Measurements from ENCODE around the gene MAP6D1. TPM values are rescaled to one million over a fixed set of nuclear protein-coding genes. Genes with fewer than 3 reads are reported as not detected.
"Not testable (repeated sequence)": the region's sequence is repeated elsewhere in the genome, so short reads cannot be mapped to it uniquely, and the experiment has no call there.

The MAP6D1 gene
- total RNA-seq, 2 experiments from 2014 or later = 0.55 TPM; not detected in 1

DNA sequence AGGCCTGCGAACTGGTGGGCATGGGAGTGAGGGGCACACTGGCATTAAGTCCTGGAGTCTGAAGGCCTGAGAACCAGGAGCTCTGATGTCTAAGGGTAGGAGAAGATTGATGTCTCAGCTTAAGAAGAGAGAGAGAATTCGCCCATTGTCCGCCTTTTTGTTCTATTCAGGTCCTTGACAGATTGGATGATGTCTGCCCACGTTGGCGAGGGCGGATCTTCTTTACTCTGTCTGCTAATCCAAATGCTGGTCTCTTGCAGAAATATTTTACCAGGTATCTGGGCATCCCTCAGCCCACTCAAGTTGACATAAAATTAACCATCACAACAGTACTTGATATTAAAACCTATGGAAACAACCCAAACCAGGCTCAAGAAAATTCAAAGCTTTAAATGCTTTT lies 44.1 kb downstream of the MAP6D1 start:
- POLR2A ChIA-PET = no interaction called here
- no peaks in the 10 kb centered on the region for H3K27me3 Mint-ChIP-seq
- CTCF ChIA-PET = interaction anchor here (4.0 kb wide), 1 partner anchor 15 kb away, joined by 15 read pairs; no protein-coding TSS in a partner anchor
- peaks cover 71% of the 10 kb centered on the region for H3K36me3 Mint-ChIP-seq (ENCODE audit: low read depth)
- no peaks in the 10 kb centered on the region for H3K9me3 Mint-ChIP-seq
- peaks cover 3% of the 10 kb centered on the region for H3K4me1 Mint-ChIP-seq
- H3K4me3 Mint-ChIP-seq = no peak overlapping the region
- DNase-seq = no peak
- H3K27ac Mint-ChIP-seq = no peak overlapping the region

DNA sequence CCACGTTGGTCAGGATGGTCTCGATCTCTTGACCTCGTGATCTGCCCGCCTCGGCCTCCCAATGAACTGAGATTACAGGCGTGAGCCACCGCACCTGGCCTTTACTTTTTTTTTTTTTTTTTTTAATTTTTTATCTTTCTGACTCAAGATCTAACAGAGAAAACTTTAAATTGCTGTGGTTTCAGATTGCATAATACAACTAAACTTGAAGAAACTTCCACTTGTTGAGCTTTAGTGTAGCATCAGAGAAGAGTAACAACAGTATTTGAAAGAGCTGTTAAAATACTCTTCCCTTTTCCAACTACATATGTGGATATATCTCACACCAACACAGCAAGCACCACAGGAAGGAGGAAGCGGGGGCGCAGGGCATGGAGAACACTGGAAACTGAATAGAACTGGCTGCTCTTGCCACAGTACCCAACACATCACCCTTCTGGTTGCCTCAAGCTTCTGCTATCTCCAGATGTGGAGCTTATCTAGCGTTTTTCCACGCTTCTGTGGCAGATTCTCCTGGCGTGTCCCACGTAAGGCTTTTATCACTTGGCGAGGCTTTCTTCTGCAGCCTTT lies 45.4 kb downstream of the MAP6D1 start:
- peaks cover 75% of the 10 kb centered on the region for H3K36me3 Mint-ChIP-seq (ENCODE audit: low read depth)
- no peak for DNase-seq
- CTCF ChIA-PET = interaction anchor here (0.7 to 4.0 kb wide), 2 partner anchors 10 to 13 kb away, joined by 5 to 15 read pairs; no protein-coding TSS in a partner anchor
- no peak overlapping the region for H3K4me3 Mint-ChIP-seq
- H3K4me1 Mint-ChIP-seq = peaks cover 3% of the 10 kb centered on the region
- POLR2A ChIA-PET = interaction anchor here (0.5 kb wide), 1 partner anchor 12 kb away, joined by 3 read pairs; no protein-coding TSS in a partner anchor
- H3K9me3 Mint-ChIP-seq = no peaks in the 10 kb centered on the region
- H3K27ac Mint-ChIP-seq = no peak overlapping the region
- no peaks in the 10 kb centered on the region for H3K27me3 Mint-ChIP-seq

GRCh38 chr3:183777016-183777618 lies 48.3 kb downstream of the MAP6D1 start:
- Mint-ChIP-seq H3K27me3 (no peaks in the 10 kb centered on the region), H3K4me1 (no peaks in the 10 kb centered on the region), H3K27ac (no peak overlapping the region), H3K36me3 (ENCODE audit: low read depth) (peaks cover 71% of the 10 kb centered on the region), H3K4me3 (no peak overlapping the region), H3K9me3 (no peaks in the 10 kb centered on the region)
- ChIA-PET POLR2A (no interaction called here), CTCF (no interaction called here)
- no peak for DNase-seq

GRCh38 chr3:183776451-183776850 lies 48.9 kb downstream of the MAP6D1 start:
- H3K4me1 Mint-ChIP-seq, POLR2A ChIA-PET, H3K4me3 Mint-ChIP-seq, H3K9me3 Mint-ChIP-seq, H3K27me3 Mint-ChIP-seq, DNase-seq, H3K27ac Mint-ChIP-seq: not testable (repeated sequence)
- CTCF ChIA-PET = interaction anchor here (1.1 kb wide), 1 partner anchor 10 kb away, joined by 6 read pairs; no protein-coding TSS in a partner anchor
- H3K36me3 Mint-ChIP-seq (ENCODE audit: low read depth) = peaks cover 67% of the 10 kb centered on the region

DNA sequence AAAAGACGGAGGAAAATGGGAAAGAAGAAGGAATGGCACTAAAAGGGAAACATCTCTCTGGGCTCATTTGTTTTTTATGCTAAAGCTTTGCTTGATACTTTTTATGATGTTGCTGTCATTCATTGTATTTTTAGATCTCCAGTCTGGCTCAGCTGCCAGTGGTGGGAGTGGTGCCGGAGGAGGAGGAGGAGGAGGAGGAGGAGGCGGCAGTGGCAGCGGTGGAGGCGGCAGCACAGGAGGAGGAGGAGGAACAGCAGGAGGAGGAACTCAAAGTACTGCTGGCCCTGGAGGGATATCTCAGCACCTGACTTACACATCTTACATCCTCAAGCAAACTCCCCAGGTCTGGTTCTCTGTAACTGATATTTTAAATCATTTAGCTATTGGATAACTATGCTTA lies 49.6 kb downstream of the MAP6D1 start:
- ChIA-PET POLR2A (no interaction called here), CTCF (interaction anchor here (1.1 kb wide), 1 partner anchor 9 kb away, joined by 6 read pairs; no protein-coding TSS in a partner anchor)
- H3K9me3 Mint-ChIP-seq = no peaks in the 10 kb centered on the region
- H3K27ac Mint-ChIP-seq = no peak overlapping the region
- DNase-seq = no peak
- H3K4me1 Mint-ChIP-seq = no peaks in the 10 kb centered on the region
- no peak overlapping the region for H3K4me3 Mint-ChIP-seq
- peaks cover 67% of the 10 kb centered on the region for H3K36me3 Mint-ChIP-seq (ENCODE audit: low read depth)
- H3K27me3 Mint-ChIP-seq = no peaks in the 10 kb centered on the region

DNA sequence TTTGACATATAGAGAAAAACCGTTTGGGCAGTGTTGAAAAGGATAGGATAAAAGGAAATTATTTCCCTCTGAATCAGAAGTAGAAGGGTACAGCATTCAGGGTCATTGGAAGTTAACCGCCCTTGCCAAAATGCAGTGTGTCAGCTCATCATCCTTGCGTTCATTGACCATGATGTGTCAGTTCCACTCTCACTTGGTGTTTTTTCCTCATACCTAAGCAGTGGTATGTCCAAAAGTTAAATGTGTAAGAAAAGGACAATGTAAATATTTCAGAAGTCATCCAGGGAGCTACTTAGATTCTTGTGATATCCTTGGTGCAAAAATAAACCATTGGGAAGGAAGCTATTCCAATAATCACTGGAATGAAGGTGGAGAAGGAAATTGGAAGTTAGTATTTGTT lies 50.7 kb downstream of the MAP6D1 start:
- no peak overlapping the region for H3K4me3 Mint-ChIP-seq
- peaks cover 63% of the 10 kb centered on the region for H3K36me3 Mint-ChIP-seq (ENCODE audit: low read depth)
- no peaks in the 10 kb centered on the region for H3K4me1 Mint-ChIP-seq
- no peak overlapping the region for H3K27ac Mint-ChIP-seq
- ChIA-PET CTCF (no interaction called here), POLR2A (no interaction called here)
- H3K27me3 Mint-ChIP-seq = no peaks in the 10 kb centered on the region
- DNase-seq = no peak
- no peaks in the 10 kb centered on the region for H3K9me3 Mint-ChIP-seq

- Mint-ChIP-seq H3K36me3 (ENCODE audit: low read depth) (peaks cover 47% of the 10 kb centered on the region), H3K4me1 (peaks cover 20% of the 10 kb centered on the region), H3K27me3 (no peaks in the 10 kb centered on the region), H3K9me3 (no peaks in the 10 kb centered on the region), H3K4me3 (no peak overlapping the region), H3K27ac (no peak overlapping the region)
- no peak for DNase-seq
- ChIA-PET POLR2A (no interaction called here), CTCF (interaction anchor here (0.7 to 1.4 kb wide), 2 partner anchors 115 to 301 kb away, joined by 3 to 6 read pairs; partner anchors contain the start of gene PARL)
These were observed 55.9 kb downstream of the MAP6D1 start for GRCh38 chr3:183769453-183769852.

DNA sequence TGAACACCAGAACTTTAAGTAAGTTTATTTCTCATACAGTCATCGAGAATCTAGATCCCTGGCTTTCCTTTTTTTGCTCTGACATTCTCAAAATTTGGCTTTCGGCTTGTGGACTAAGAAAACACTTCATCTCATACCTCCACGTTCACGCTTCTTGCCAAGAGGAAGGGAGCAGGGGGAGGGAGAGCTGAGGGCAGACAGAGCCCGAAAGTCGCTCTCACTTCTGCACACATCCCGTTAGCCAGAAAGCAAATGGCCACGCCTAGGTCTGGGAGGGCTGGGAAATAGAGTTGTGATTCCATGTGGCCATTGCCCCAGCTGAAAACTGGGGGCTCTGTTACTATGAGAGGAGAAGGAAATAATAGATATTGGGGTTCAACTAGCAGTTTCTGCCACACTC lies 57.3 kb downstream of the MAP6D1 start:
- Mint-ChIP-seq H3K27ac (no peak overlapping the region), H3K4me1 (peaks cover 20% of the 10 kb centered on the region), H3K9me3 (no peaks in the 10 kb centered on the region), H3K36me3 (ENCODE audit: low read depth) (peaks cover 37% of the 10 kb centered on the region), H3K27me3 (no peaks in the 10 kb centered on the region), H3K4me3 (no peak overlapping the region)
- CTCF ChIA-PET = interaction anchor here (1.2 kb wide), 1 partner anchor 139 kb away, joined by 3 read pairs; no protein-coding TSS in a partner anchor
- DNase-seq = no peak
- POLR2A ChIA-PET = no interaction called here

DNA sequence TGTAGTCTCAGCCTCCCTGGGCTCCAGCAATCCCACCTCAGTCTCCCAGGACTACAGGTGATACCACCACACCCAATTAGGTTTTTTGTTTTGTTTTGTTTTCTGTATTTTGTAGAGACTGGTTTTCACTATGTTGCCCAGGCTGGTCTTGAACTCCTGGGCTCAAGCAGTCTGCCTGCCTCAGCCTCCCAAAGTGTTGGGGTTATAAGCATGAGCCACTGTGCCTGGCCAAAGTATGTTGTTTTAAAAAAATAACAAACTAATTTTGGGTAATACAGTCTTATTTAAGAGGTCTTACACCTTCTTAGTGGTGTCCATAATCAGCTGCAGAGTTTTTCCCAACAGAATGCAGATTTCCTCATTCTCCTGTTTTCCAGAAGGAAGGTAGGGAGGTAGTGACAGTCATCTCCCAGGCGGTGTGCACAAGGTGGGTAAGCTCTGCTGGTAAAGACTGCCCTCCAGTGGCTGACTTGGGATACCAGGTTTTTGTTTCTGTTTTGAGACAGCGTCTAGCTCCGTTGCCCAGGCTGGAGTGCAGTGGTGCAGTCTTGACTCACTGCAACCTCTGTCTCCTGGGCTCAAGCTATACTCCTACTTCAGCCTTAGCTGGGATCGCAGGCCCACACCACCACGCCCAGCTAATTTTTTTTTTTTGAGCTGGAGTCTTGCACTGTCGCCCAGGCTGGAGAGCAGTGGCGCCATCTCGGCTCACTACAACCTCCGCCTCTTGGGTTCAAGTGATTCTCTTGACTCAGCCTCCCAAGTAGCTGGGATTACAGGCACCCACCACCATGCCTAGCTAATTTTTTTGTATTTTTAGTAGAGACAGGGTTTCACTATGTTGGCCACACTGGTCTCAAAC lies 58.4 kb downstream of the MAP6D1 start:
- DNase-seq = peak; percentile 79

DNA sequence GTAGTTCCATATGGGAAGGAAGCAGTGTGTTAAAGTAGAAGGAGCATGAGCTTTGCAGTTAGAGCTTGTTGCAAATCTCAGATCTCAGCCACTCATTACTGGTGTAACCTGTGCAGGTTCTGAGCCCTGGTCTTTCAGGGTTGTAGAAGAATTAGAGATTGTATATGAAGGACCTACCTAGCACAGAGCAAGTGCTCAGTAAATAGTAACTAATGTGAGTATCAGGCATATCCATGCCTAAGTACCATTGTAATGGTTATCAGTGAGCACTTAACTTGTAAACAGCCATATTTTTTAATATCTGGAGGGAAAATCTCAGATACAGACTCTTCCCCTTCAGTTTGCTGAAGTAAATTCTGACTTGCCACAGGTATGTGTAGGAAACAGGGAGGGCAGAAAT lies 59.3 kb downstream of the MAP6D1 start:
- Mint-ChIP-seq H3K9me3 (no peaks in the 10 kb centered on the region), H3K27me3 (no peaks in the 10 kb centered on the region), H3K4me3 (no peak overlapping the region), H3K4me1 (peaks cover 20% of the 10 kb centered on the region), H3K27ac (peak overlapping the region; percentile 2), H3K36me3 (ENCODE audit: low read depth) (peaks cover 44% of the 10 kb centered on the region)
- CTCF ChIA-PET = interaction anchor here (1.0 to 2.3 kb wide), 12 partner anchors 10 to 381 kb away, joined by 3 to 43 read pairs (median 4); partner anchors contain the start of gene PARL
- DNase-seq = no peak
- POLR2A ChIA-PET = interaction anchor here (1.2 kb wide), 1 partner anchor 69 kb away, joined by 3 read pairs; the partner anchor contains the start of gene YEATS2

More for the DNA sequence above, 58.4 kb downstream of the MAP6D1 start:
- CTCF ChIA-PET = interaction anchor here (0.6 to 2.3 kb wide), 45 partner anchors 8 to 644 kb away, joined by 3 to 43 read pairs (median 4); partner anchors contain the start of genes MCF2L2, PARL and YEATS2
- no peaks in the 10 kb centered on the region for H3K27me3 Mint-ChIP-seq
- H3K36me3 Mint-ChIP-seq (ENCODE audit: low read depth) = peaks cover 40% of the 10 kb centered on the region
- peaks cover 20% of the 10 kb centered on the region for H3K4me1 Mint-ChIP-seq
- no peak overlapping the region for H3K27ac Mint-ChIP-seq
- H3K4me3 Mint-ChIP-seq = no peak overlapping the region
- POLR2A ChIA-PET = interaction anchor here (0.6 to 1.1 kb wide), 3 partner anchors 9 to 319 kb away, joined by 3 read pairs; no protein-coding TSS in a partner anchor
- H3K9me3 Mint-ChIP-seq = no peaks in the 10 kb centered on the region

Data from activated CD4-positive, alpha-beta memory T cell treated with anti-CD3 and anti-CD28 coated beads, Interleukin-2, amount 10 ng/mL, durations not matched to agents 7 days and 5 days (primary cell).